Gastrocnemius medialis (tissue), 4 donors: ENCODE measurements around the gene UBE3C. TPM values are rescaled to one million over a fixed set of nuclear protein-coding genes. Genes with fewer than 3 reads are reported as not detected.

Source experiments
- ATAC-seq, 2 donors: fragments of 150-250 bp; one replicate each; pipeline ENCODE4 v1.9.1; 2016
- DNase-seq, 2 donors: peaks; one replicate each; pipeline ENCODE4 v3.0.0-alpha.2; 2019
- H3K27ac ChIP-seq, 4 donors: fragments of 200-600 bp; sonication (generic); 1 replicate in 1 of 4; 2 replicates in 3 of 4; pipeline ENCODE4 v1.5.1; 2016 to 2018; ENCODE audit warnings: mild to moderate bottlenecking in 2 of 4, moderate library complexity in 1 of 4
- H3K27me3 ChIP-seq, 3 donors: fragments of 200-600 bp; sonication (generic) in 2 of 3; 1 replicate in 1 of 3; 2 replicates in 2 of 3; pipeline versions ENCODE4 v1.5.1 to v1.6.0; 2016 to 2019; ENCODE audit warnings: mild to moderate bottlenecking in 1 of 3, moderate library complexity in 1 of 3
- H3K36me3 ChIP-seq, 2 donors: fragments of 200-600 bp; sonication (generic) in 1 of 2; one replicate each; pipeline ENCODE4 v1.5.1; 2017 to 2018
- H3K4me1 ChIP-seq, 2 donors: fragments of 200-600 bp; sonication (generic) in 1 of 2; one replicate each; pipeline ENCODE4 v1.5.1; 2016 to 2017; ENCODE audit warnings: mild to moderate bottlenecking in 2 of 2
- H3K4me3 ChIP-seq, 4 donors: fragments of 200-600 bp; sonication (generic) in 3 of 4; 1 replicate in 1 of 4; 2 replicates in 3 of 4; pipeline ENCODE4 v1.5.1; 2016 to 2019; ENCODE audit warnings: mild to moderate bottlenecking in 2 of 4
- H3K9me3 ChIP-seq, 3 donors: fragments of 200-600 bp; sonication (generic) in 2 of 3; 1 replicate in 1 of 3; 2 replicates in 2 of 3; pipeline ENCODE4 v1.5.1; 2016 to 2019
- POLR2A ChIP-seq, 2 donors: fragments of 450-650 bp; IDR thresholded peaks; one replicate each; pipeline ENCODE4 v1.6.1; 2017; ENCODE audit warnings: antibody characterized with exemption in 2 of 2, mild to moderate bottlenecking in 2 of 2, moderate library complexity in 2 of 2
- in situ Hi-C, 4 donors: fragments of 200-750 bp; cut with MboI; loops; one replicate each; pipeline versions ENCODE4 v1.15.0 to v1.8.0; 2017; ENCODE audit warnings: low sequenced_read_pairs in 4 of 4
- intact Hi-C: fragments of 100-400 bp; cut with DNase I; formaldehyde crosslinking; loops from one replicate; pipeline ENCODE4 v1.15.1; 2023; ENCODE audit warnings: low total_unique reads
- total RNA-seq, 4 donors: library from RNA; depleted of rRNA; stranded (reverse); fragments of >200 nt; gene quantifications; one replicate each; pipeline versions ENCODE4 v1.1.0 to v1.2.3, GENCODE V29; 2016
- TF ChIP-seq, protein P1 (sequence below), 5 experiments: fragments of 450-650 bp in 3 of 5; fragments of 200-600 bp in 2 of 5; sonication (generic) in 2 of 5; IDR thresholded peaks in 4 of 5; conservative IDR thresholded peaks in 1 of 5; 1 replicate in 4 of 5; 2 replicates in 1 of 5; pipeline ENCODE4 v1.5.1; 2016 to 2019; ENCODE audit warnings: antibody characterized with exemption in 5 of 5, mild to moderate bottlenecking in 3 of 5, moderate library complexity in 3 of 5

UBE3C gene
- total RNA-seq, 4 donors from 2014 or later = 64.4 to 123 (median 76.3) TPM

DNA sequence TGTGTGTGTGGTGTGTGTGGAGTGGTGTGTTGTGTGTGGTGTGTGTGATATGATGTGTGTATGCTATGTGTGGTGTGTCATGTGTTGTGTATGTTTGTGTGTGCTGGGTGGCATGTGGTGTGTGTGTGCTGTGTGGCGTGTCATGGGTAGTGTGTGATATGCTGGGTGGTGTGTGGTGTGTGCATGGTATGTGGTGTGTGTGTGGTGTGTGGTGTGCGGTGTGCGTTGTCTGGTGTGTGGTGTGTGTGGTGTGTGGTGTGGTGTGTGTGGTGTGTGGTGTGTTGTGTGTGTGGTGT, 160.5 kb downstream of the UBE3C start:
- ATAC-seq = no peak

DNA sequence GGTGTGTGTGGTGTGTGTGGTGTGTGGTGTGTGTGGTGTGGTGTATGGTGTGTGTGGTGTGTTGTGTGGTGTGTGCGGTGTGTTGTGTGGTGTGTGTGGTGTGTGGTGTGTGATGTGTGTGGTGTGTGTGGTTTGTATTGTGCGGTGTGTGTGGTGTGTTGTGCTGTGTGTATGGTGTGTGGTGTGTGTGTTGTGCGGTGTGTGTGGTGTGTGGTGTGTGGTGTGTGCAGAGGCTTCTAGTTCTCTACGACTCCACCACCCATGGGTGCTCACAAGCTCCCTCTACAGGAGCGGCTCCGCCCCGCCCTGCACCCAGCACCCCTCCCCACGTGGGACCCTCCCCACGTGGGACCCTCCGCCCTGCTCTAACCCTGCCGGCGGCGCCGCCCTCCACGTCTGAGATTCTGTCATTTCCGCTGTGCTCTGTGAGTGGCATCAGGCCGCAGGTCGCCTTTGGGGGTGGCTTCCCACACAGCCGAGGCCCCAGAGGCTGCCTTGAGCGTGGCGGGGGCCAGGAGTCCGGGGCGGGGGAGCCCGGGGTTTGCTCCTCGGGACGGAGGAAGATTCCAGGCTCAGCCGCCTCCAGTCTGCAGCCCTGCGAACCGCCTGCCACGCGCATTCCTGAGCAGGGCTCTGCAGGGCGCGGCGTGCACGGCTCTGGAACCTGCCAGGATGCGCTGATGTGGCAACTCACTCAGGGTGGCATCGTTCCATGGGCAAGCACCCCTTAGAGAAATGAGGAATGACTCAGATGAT, 161.1 kb downstream of the UBE3C start:
- DNase-seq (no peak), ATAC-seq (no peak)
- intact Hi-C loops (no loop called here), in situ Hi-C loops (no loop called here)
- H3K36me3 ChIP-seq = no peaks in the 10 kb centered on the region
- H3K9me3 ChIP-seq = no peaks in the 10 kb centered on the region
- no peaks in the 10 kb centered on the region for H3K4me1 ChIP-seq
- H3K27ac ChIP-seq = no peak overlapping the region
- peak overlapping the region; percentile 13 to 32 (median 26) for H3K4me3 ChIP-seq
- TF ChIP-seq, protein P1, sequence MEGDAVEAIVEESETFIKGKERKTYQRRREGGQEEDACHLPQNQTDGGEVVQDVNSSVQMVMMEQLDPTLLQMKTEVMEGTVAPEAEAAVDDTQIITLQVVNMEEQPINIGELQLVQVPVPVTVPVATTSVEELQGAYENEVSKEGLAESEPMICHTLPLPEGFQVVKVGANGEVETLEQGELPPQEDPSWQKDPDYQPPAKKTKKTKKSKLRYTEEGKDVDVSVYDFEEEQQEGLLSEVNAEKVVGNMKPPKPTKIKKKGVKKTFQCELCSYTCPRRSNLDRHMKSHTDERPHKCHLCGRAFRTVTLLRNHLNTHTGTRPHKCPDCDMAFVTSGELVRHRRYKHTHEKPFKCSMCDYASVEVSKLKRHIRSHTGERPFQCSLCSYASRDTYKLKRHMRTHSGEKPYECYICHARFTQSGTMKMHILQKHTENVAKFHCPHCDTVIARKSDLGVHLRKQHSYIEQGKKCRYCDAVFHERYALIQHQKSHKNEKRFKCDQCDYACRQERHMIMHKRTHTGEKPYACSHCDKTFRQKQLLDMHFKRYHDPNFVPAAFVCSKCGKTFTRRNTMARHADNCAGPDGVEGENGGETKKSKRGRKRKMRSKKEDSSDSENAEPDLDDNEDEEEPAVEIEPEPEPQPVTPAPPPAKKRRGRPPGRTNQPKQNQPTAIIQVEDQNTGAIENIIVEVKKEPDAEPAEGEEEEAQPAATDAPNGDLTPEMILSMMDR (IDR thresholded peaks at IDR 0.05 in 4 of 5, conservative IDR thresholded peaks at IDR 0.05 in 1 of 5) = no peak
- no peak for TF ChIP-seq POLR2A (IDR thresholded peaks at IDR 0.05)
- peaks cover 0 to 3% (median 0%) of the 10 kb centered on the region in 3 donors for H3K27me3 ChIP-seq

More for the DNA sequence above, 160.5 kb downstream of the UBE3C start:
- in situ Hi-C loops = no loop called here
- Histone ChIP-seq H3K27ac (no peak overlapping the region), H3K9me3 (no peaks in the 10 kb centered on the region), H3K27me3 (peaks cover 0 to 3% (median 0%) of the 10 kb centered on the region in 3 donors), H3K4me3 (no peak overlapping the region), H3K4me1 (no peaks in the 10 kb centered on the region), H3K36me3 (no peaks in the 10 kb centered on the region)
- DNase-seq = no peak
- TF ChIP-seq, protein P1 (IDR thresholded peaks at IDR 0.05 in 4 of 5, conservative IDR thresholded peaks at IDR 0.05 in 1 of 5) = no peak
- TF ChIP-seq POLR2A (IDR thresholded peaks at IDR 0.05) = no peak
- intact Hi-C loops = no loop called here

DNA sequence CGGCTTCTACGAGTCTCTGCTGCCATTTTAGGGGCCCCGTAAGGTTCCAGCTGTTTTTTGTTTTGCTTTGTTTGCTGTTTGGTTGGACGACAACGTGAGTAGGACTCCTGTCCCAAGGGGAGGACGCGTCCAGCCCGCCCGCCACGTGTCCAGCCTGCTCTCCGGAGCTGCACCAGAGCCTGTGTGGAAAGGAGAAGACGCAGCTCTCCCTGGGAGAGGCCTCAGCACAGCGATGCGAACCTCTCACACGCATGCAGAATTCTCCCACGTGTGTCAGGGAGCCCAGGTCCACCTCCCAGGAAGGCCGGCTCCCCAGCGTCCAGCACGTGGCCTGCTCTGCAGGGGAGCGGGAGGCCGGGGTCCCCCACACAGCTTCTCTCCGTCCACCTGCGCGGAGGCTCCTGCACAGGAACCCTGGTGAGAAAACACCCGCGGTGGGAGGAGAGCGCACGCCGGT, 161.7 kb downstream of the UBE3C start:
- ATAC-seq = no peak
- Histone ChIP-seq H3K36me3 (no peaks in the 10 kb centered on the region), H3K4me1 (no peaks in the 10 kb centered on the region), H3K27me3 (peaks cover 0 to 3% (median 0%) of the 10 kb centered on the region in 3 donors), H3K9me3 (no peaks in the 10 kb centered on the region), H3K27ac (no peak overlapping the region), H3K4me3 (peak overlapping the region; percentile 13 to 32 (median 26))
- intact Hi-C loops = no loop called here
- in situ Hi-C loops = no loop called here
- no peak for DNase-seq
- no peak for TF ChIP-seq POLR2A (IDR thresholded peaks at IDR 0.05)
- TF ChIP-seq, protein P1 (IDR thresholded peaks at IDR 0.05 in 4 of 5, conservative IDR thresholded peaks at IDR 0.05 in 1 of 5) = no peak

DNA sequence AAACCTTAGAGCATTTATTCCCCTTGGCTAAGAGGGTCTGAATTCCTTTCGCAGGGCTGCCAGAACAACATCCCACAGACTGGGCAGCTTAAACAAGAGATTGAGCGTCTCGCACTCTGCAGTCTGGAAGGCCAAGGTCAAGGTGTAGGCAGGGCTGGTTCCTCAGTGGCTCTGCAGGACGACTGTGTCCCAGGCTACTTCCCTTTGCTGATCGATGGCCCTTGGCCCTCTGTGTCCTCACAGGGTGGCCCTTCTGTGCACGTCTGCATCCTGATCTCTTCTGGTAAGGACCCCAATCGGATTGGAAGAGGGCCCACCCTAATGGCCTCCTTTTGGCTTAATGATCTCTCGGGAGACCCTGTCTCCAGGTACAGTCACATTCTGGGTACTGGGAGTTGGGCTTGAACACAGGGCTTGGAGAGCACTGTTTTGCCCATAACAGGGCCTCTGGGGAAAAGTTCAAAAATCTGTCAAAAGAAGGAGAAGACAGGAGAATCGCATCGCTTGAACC, 162.9 kb downstream of the UBE3C start:
- Histone ChIP-seq H3K36me3 (no peaks in the 10 kb centered on the region), H3K4me1 (no peaks in the 10 kb centered on the region), H3K27ac (no peak overlapping the region), H3K9me3 (no peaks in the 10 kb centered on the region), H3K27me3 (peaks cover 0 to 3% (median 0%) of the 10 kb centered on the region in 3 donors), H3K4me3 (no peak overlapping the region)
- in situ Hi-C loops (no loop called here), intact Hi-C loops (no loop called here)
- TF ChIP-seq, protein P1 (IDR thresholded peaks at IDR 0.05 in 4 of 5, conservative IDR thresholded peaks at IDR 0.05 in 1 of 5) = no peak
- no peak for TF ChIP-seq POLR2A (IDR thresholded peaks at IDR 0.05)
- DNase-seq (no peak), ATAC-seq (no peak)
